Placental epithelial cell (primary cell): ENCODE measurements around the gene ZNF681. TPM values are rescaled to one million over a fixed set of nuclear protein-coding genes. Genes with fewer than 3 reads are reported as not detected.

ENCODE experiments used
- total RNA-seq: library from RNA; depleted of rRNA; stranded (reverse); fragments of >200 nt; gene quantifications from 2 replicates; pipeline ENCODE4 v1.2.3, GENCODE V29; 2012

ZNF681 gene
- total RNA-seq, result 3.1 and 3.4 TPM in 2 replicates

GRCh38 chr19:23758187-23759074 is at the start of gene ZNF681:
Gene ZNF681 (minus strand): TSS chr19:23758891. CDS start chr19:23758749, 142 bp downstream.

Other genes with a start within 250 kb of the ZNF681 start
- gene ZNF675, start 71.7 kb downstream of the ZNF681 start, total RNA-seq, result 23.4 and 27.5 TPM in 2 replicates
- gene ZNF726, start 156.0 kb upstream of the ZNF681 start, total RNA-seq, result 4.1 and 5.9 TPM in 2 replicates